Colonic mucosa (tissue), 4 donors: ENCODE data around the gene CCM2L. TPM values are rescaled to one million over a fixed set of nuclear protein-coding genes. Genes with fewer than 3 reads are reported as not detected.

Experiments
- DNase-seq: peaks from one replicate; pipeline ENCODE4 v3.0.0-alpha.2; 2020
- H3K27ac ChIP-seq: fragments of 200-600 bp; one replicate; pipeline ENCODE4 v1.8.0; 2021
- H3K27me3 ChIP-seq: fragments of 200-600 bp; one replicate; pipeline ENCODE4 v1.8.0; 2021
- H3K36me3 ChIP-seq: fragments of 200-600 bp; one replicate; pipeline ENCODE4 v1.8.0; 2021
- H3K4me1 ChIP-seq: fragments of 200-600 bp; one replicate; pipeline ENCODE4 v1.8.0; 2021; ENCODE audit warnings: mild to moderate bottlenecking
- H3K4me3 ChIP-seq: fragments of 200-600 bp; one replicate; pipeline ENCODE4 v1.8.0; 2021
- H3K9ac ChIP-seq, 2 donors: one replicate each; pipeline ENCODE4 v1.7.0; 2013; ENCODE audit warnings: control low read depth in 2 of 2, low read depth in 2 of 2, low read length in 2 of 2
- H3K9me3 ChIP-seq: fragments of 200-600 bp; one replicate; pipeline ENCODE4 v1.8.0; 2021
- intact Hi-C: fragments of 100-400 bp; cut with DNase I; formaldehyde crosslinking; loops from one replicate; pipeline ENCODE4 v1.14.1; 2022
- total RNA-seq, 2 donors: library from RNA; stranded (reverse); fragmentation: NEBNext Ultra II Directional in 1 of 2; extraction: Animal tissue kit (Norgen Biotek cat#: 25700) in 1 of 2; gene quantifications; one replicate each; pipeline ENCODE4 v1.2.1, GENCODE V29; 2021
- TF ChIP-seq, protein P1 (sequence below): fragments of 200-600 bp; IDR thresholded peaks from one replicate; pipeline ENCODE4 v1.8.0; 2022; ENCODE audit warnings: antibody characterized with exemption, mild to moderate bottlenecking
- donor health status: healthy.
- donor health status: DM: no; HTN: no; CAD: no.
- donor health status: DM: no; HTN: no; CAD: no.

CCM2L gene
- total RNA-seq, 2 donors from 2014 or later: 1.1 to 1.2 TPM

DNA sequence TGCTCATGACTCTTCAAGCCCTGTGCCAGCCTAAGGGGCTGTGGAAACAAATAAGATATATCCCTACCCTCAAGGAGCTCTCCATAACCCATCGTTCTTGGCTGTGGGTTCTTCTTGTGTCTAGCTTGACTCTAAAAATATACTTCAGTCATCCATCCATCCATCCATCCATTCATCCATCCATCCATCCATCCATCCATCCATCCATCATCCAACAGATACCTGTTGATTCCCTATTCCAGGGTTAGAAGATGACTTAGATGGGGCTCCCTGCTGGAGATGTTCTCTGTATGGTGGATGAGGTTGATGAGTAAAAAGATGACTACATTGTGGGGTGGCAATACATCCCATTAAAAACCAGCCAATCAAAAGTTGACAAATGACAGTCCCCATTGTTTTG lies 65.3 kb downstream of the CCM2L start:
- intact Hi-C loops: no loop called here
- Histone ChIP-seq H3K27me3 (no peaks in the 10 kb centered on the region), H3K9ac (no peak overlapping the region), H3K9me3 (no peaks in the 10 kb centered on the region), H3K27ac (no peak overlapping the region), H3K4me1 (no peaks in the 10 kb centered on the region), H3K36me3 (no peaks in the 10 kb centered on the region), H3K4me3 (no peak overlapping the region)
- no peak for DNase-seq
- TF ChIP-seq, protein P1, sequence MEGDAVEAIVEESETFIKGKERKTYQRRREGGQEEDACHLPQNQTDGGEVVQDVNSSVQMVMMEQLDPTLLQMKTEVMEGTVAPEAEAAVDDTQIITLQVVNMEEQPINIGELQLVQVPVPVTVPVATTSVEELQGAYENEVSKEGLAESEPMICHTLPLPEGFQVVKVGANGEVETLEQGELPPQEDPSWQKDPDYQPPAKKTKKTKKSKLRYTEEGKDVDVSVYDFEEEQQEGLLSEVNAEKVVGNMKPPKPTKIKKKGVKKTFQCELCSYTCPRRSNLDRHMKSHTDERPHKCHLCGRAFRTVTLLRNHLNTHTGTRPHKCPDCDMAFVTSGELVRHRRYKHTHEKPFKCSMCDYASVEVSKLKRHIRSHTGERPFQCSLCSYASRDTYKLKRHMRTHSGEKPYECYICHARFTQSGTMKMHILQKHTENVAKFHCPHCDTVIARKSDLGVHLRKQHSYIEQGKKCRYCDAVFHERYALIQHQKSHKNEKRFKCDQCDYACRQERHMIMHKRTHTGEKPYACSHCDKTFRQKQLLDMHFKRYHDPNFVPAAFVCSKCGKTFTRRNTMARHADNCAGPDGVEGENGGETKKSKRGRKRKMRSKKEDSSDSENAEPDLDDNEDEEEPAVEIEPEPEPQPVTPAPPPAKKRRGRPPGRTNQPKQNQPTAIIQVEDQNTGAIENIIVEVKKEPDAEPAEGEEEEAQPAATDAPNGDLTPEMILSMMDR: no peak

DNA sequence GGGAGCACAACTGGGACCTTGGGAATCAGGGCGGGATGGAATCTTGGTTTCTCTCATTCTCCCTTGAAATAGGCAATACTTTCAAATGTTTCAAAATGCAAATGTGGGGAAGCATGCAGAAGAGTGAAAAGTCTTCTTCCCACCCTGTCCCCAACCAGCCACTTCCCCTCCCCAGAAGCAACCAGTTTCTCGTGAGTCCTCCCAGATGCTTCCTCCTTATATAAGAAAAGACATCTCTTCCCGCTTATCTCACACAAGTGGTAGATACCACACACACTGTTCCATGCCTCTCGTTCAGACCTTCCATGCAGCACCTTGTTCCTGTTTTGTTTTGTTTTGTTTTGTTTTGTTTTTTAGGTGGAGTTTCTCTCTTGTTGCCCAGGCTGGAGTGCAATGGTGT lies 67.0 kb downstream of the CCM2L start:
- DNase-seq: no peak
- Histone ChIP-seq H3K9ac (no peak overlapping the region), H3K27me3 (no peaks in the 10 kb centered on the region), H3K9me3 (no peaks in the 10 kb centered on the region), H3K27ac (no peak overlapping the region), H3K36me3 (no peaks in the 10 kb centered on the region), H3K4me3 (no peak overlapping the region), H3K4me1 (no peaks in the 10 kb centered on the region)
- intact Hi-C loops: no loop called here
- TF ChIP-seq, protein P1: no peak

DNA sequence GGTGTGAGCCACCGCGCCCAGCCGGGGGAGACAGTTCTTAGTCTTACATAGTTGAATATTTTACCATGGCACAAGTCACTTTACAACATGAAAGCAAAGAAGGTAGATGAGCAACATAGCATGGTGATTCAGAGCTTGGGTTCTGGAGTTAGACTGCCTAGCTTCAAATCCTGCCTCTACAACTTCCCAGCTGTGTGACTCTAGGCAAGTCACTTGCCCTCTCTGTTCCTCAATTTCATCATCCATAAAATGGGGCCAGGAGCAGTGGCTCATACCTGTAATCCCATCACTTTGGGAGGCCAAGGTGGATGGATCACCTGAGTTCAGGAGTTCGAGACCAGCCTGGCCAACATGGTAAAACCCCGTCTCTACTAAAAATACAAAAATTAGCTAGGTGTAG lies 68.1 kb downstream of the CCM2L start:
- no peaks in the 10 kb centered on the region for H3K36me3 ChIP-seq
- intact Hi-C loops: no loop called here
- no peak overlapping the region for H3K27ac ChIP-seq
- H3K9me3 ChIP-seq: no peaks in the 10 kb centered on the region
- H3K27me3 ChIP-seq: no peaks in the 10 kb centered on the region
- no peaks in the 10 kb centered on the region for H3K4me1 ChIP-seq
- no peak overlapping the region for H3K4me3 ChIP-seq
- no peak for DNase-seq
- TF ChIP-seq, protein P1: no peak
- H3K9ac ChIP-seq: no peak overlapping the region

DNA sequence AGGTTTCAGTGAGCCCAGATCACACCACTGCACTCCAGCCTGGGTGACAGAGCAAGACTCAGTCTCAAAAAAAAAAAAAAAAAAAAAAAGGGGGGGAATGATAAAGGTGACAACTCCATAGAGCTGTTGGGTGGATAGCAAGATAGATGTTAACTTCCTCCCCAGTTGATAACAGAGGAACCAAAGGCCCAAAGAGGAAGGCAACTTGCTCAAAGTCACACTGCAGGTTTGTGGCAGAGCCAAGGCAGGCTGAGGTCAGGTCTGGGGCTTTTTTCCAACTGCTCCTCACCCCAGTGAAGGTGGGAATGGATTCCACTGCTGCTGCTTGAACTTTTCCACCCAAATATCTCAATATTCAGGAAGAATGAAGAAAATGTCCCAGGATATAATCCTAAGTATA lies 68.6 kb downstream of the CCM2L start:
- Histone ChIP-seq H3K36me3 (no peaks in the 10 kb centered on the region), H3K27ac (no peak overlapping the region), H3K4me1 (no peaks in the 10 kb centered on the region), H3K9me3 (no peaks in the 10 kb centered on the region), H3K4me3 (no peak overlapping the region), H3K27me3 (no peaks in the 10 kb centered on the region), H3K9ac (no peak overlapping the region)
- TF ChIP-seq, protein P1: no peak
- intact Hi-C loops: no loop called here
- DNase-seq: no peak

DNA sequence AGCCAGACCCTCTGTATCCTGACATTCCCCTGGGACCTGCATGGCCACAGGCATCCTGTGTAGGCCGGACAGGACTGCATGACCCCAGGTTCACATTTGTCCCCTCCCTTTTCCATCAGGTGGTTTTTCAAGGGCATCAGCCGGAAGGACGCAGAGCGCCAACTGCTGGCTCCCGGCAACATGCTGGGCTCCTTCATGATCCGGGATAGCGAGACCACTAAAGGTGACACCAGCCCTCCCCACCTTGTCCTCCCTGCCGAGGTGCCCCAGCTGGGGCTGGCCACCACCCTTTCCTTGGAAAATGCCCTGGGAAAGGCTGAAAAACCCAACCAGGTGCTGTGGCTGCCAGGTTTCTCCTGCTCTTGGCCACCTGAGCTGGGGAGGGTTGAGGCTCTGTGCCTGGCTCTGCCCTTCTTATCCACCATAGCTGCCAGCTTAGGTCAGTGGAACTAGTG lies 69.4 kb downstream of the CCM2L start:
- H3K4me3 ChIP-seq: no peak overlapping the region
- no peak overlapping the region for H3K9ac ChIP-seq
- DNase-seq: no peak
- TF ChIP-seq, protein P1: no peak
- H3K36me3 ChIP-seq: no peaks in the 10 kb centered on the region
- H3K27ac ChIP-seq: no peak overlapping the region
- H3K9me3 ChIP-seq: no peaks in the 10 kb centered on the region
- intact Hi-C loops: no loop called here
- H3K27me3 ChIP-seq: no peaks in the 10 kb centered on the region
- no peaks in the 10 kb centered on the region for H3K4me1 ChIP-seq

DNA sequence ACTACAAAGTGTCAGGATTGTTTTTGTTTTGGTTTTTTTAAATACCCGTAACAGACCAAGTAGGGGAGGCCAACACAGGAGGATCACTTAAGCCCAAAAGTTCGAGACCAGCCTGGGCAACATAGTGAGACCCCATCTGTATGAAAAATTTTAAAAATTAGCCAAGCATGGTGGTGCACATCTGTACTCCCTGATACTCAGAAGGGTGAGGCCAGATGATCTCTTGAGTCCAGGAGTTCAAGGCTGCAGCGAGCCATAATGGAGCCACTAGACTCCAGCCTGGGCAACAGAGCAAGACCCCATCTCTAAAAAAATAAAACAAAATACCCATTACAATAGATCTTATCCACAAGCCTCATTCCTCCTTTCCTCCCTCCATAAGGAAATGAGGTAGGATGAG lies 70.5 kb downstream of the CCM2L start:
- Histone ChIP-seq H3K4me3 (no peak overlapping the region), H3K36me3 (no peaks in the 10 kb centered on the region), H3K9ac (no peak overlapping the region), H3K4me1 (no peaks in the 10 kb centered on the region), H3K27me3 (no peaks in the 10 kb centered on the region), H3K27ac (no peak overlapping the region), H3K9me3 (no peaks in the 10 kb centered on the region)
- intact Hi-C loops: no loop called here
- TF ChIP-seq, protein P1: no peak
- no peak for DNase-seq
